HG03354 (cell line): ENCODE results near the gene RERE.
"Not testable (repeated sequence)": the region's sequence is repeated elsewhere in the genome, so short reads cannot be mapped to it uniquely, and the experiment has no call there.

Experiments
- ATAC-seq: cut with Tn5 transposase; IDR thresholded peaks from one replicate; pipeline ENCODE4 v1.9.1; 2021; ENCODE audit warnings: mild to moderate bottlenecking; ENCODE audit not compliant: unreplicated experiment, poor library complexity, severe bottlenecking

The RERE gene

DNA sequence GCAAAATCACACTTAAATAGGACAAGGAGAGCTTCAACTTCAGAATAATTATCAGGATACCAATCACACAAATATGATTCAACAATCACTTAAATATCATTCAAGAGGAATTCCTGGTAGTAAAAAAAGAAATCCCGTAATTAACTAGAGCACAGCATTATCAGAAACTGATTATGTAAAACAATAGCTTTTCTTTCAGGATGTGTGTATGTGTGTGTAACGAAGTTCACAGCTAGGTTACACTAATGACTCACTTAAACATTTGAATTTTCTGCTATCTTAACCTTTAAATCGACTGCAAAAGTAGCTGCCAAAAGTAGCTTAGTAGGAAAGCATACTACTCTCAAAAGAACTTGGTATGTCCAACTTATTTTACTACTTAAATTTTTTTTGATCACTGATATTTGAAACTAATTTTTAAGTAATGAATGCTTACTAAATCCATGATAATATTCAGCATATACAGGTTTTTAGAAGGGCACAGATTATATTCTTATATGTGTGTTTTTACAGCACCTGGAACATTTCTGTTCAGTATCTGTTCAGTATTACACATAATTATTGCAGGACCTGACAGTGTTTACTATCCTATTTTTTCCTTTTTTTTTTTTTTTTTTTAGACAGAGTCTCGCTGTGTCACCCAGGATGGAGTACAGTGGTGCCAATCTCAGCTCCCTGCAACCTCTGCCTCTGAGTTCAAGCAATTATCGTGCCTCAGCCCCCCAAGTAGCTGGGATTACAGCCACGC is 4.2 kb downstream of the RERE start:
- no peak for ATAC-seq

DNA sequence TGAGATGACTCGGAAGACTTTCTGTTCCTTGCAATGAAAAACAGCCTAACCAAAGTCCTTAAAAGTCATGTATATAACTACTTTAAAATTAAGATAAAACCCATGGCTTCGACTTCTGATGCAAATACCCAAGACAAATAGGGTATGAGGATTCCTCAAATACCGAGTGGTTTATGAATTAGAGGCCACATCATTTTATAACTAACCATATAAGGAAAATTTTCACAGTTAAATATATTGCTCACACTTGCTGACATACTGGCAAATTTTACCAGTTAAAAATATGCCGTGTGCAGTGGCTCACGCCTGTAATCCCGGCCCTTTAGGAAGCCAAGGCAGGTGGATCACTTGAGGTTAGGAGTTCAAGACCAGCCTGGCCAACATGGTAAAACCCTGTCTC is 5.4 kb downstream of the RERE start:
- ATAC-seq: no peak

- no peak for ATAC-seq
Observed at GRCh38 chr1:8810987-8811386, 6.5 kb downstream of the RERE start.

- ATAC-seq: no peak
Observed at GRCh38 chr1:8809342-8809736, 8.1 kb downstream of the RERE start.

GRCh38 chr1:8807004-8807403 is 10.4 kb downstream of the RERE start:
- no peak for ATAC-seq

GRCh38 chr1:8800416-8800815 is 17.0 kb downstream of the RERE start:
- ATAC-seq: no peak

DNA sequence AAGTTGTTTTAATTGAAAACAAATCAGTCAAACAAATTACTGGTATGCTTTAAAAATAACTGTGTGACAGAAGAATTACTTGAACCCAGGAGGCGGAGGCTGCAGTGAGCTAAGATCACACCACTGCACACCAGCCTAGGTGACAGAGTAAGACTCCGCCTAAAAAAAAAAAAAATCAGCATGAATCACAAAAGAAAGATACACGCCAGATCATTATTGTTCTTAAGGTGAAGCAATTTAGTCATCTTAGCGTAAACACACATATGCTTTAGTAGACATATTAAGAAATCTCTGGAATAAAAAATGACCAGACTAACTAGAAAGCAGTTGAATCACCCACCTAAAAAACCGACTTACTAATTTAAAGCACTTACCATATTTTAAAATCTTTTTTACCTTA is 20.2 kb downstream of the RERE start:
- ATAC-seq: no peak

GRCh38 chr1:8796812-8797211 is 20.6 kb downstream of the RERE start:
- ATAC-seq: no peak

DNA sequence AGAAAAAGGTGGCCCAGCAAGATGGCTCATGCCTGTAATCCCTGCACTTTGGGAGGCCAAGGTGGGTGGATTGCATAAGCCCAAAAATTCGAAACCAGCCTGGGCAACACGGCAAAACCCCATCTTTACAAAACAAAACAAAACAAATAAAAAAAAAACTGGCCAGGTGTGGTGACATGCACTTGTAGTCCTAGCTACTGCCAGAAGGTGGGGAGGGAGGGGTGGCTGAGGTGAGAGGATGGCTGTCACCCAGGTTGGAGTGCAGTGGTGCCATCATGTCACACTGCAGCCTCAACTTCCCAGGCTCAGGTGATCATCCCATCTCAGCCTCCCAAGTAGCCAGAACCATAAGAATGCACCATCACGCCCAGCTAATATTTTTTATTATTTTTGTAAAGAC is 22.8 kb downstream of the RERE start:
- ATAC-seq: no peak

DNA sequence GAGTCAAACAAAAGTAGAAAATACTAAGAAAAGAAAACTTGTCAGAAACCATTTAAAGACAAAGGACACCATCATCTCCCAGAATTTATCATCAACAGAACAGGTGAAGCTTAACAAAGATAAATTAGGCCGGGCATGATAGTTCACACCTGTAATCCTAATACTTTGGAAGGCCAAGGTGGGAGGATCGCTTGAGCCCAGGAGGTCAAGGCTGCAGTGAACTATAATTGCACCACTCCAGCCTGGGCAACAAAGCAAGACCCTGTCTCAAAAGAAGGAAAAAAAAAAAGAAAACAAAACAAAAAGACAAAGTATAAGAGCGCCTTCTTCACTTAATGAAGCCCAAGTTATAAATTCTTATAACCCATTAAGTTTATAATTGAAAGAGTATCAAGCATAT is 25.6 kb downstream of the RERE start:
- no peak for ATAC-seq

GRCh38 chr1:8790987-8791386 is 26.5 kb downstream of the RERE start:
- ATAC-seq: no peak

DNA sequence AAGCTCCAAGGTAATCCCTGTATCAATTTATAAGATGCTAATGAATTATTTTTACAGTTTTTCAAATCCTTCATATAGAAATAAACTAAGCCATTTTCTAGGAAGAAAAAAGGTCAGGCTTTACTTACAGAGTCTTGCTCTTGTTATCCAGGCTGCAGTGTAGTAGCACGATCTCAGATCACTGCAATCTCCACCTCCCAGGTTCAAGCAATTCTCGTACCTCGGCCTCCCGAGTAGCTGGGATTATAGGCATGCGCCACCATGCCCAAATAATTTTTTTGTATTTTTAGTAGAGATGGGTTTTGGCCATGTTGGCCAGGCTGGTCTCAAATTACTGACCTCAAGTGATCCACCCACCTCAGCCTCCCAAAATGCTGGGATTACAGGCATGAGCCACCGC is 27.0 kb downstream of the RERE start:
- ATAC-seq: no peak

DNA sequence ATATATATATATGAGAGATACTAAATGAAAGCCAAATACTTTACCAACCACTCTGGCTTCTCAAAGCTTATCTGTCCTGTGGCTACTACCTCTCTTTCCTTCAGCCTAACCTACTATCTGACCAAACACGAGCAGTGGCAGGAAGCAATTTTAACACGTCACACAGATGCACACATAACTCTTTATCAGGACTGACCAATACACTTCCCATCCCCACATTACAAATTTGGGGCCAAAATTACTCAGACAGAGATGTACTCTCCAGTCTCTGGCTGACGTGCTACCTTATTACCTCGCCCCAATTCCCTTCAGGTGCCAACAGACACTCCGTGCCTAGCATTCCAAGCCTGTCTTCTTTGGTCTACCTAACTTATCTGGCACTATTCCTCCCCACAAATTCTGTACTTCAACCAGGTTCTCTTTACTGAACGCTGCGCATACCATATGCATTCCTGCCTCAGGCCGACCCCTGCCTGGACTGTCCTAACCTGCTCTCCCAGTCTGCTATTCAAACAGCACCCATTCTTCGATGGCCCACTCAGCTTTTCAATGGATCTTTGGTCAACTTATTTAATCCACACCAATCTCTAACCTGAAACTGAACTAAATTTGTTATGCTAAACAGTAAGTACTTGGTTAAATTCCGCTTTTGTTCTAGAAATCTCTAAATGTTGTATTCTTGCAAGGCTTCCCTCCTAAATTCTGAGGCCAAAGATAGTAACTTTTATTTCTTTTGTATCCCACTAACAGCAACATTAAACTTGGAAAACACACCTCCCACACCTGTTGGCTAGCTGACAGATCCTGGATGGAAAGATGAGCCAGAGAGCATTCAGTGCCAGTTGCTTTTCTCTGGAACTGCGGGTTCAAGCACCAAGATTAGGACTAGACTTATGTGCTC is 27.9 kb downstream of the RERE start:
- ATAC-seq: no peak

- ATAC-seq: no peak
Observed at GRCh38 chr1:8787218-8787617, 30.2 kb downstream of the RERE start.

GRCh38 chr1:8786204-8786603 is 31.2 kb downstream of the RERE start:
- not testable (repeated sequence) for ATAC-seq

GRCh38 chr1:8782955-8783354 is 34.5 kb downstream of the RERE start:
- no peak for ATAC-seq

DNA sequence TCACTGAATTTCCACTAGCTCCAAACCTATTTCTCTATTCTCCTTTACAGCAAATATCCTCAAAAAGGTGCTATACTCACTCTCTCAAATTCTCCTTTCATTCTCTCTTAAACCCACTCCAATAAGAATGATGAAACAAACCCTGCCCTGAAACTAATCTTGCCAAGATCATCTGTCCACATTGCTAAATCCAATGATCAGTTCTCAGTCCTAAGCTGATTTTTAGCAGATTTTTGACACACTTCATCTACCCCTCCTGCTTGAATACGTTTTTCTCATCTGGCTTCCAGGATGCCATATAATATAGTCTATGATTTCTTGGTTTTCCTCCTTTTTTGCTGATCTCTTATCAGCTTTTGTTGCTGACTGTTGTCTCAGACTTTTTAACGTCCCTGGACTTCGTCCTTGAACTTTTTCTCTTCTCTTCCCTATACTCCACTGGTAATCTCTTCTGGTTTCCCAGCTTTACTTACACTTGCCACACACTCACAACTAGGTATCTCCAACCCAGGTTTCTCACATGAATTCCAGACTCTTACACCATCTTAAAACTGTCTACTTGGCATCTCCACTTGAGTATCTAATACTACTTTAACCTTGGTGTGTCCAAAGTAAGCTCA is 35.3 kb downstream of the RERE start:
- ATAC-seq: no peak

DNA sequence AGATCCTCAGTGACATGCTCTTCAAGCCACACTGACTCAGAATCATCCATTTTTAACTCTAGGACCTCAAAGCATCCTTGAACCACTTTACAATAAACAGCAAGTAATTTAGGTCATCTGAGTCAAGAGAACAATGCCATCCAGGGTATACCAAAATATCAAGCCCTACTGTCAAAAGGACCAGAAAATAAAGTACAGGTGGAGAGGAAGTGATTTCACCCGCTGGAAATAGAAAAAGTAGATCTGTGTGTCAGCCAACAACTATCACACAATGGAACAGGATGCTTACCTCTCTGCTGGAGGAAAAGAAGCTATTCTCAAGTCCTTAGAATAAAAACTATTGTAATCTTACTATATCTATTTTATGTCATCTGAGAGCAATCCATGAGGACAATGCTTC is 37.0 kb downstream of the RERE start:
- no peak for ATAC-seq

DNA sequence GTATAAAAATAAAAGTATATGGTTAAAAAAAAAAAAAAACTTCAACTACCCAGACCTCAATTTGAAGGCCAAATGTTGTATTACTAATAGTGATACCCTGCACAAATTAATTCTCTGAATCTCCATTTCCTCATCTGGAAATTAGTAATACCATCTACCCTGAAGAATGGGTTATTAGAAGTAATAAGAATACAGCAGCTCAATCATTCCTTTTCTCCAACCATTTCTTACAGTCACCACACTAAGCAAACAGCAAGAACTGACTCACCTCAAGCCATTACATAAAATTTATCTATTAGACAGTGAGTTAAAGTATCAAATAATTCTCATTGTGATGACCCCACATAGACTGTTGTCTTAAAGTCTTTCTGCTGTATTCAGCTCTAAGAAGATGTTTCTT is 39.6 kb downstream of the RERE start:
- ATAC-seq: no peak

DNA sequence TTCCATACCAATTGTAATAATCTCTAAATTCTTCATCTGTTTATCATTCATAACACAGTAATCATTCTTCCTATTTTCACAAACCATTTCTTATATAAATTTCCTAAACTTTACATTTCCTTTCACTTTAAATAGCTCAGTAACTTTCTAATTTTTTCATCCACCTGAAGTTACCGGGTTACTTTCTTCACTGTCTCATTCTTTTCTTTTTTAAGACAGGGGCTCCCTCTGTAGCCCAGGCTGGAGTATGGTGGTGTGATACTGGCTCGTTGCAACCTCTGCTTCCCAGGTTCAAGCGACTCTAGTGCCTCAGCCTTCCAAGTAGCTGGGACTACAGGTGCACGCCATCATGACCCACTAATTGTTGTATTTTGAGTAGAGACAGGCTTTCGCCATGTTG is 41.3 kb downstream of the RERE start:
- no peak for ATAC-seq

- ATAC-seq: no peak
Observed at GRCh38 chr1:8767006-8767405, 50.4 kb downstream of the RERE start.
